Stimulated activated CD8-positive, alpha-beta memory T cell treated with anti-CD3 and anti-CD28 coated beads, Interleukin-7, amount 100 ng/mL, for 48 hours (primary cell): Measurements from ENCODE around the gene CEP112.
"Not testable (repeated sequence)": the region's sequence is repeated elsewhere in the genome, so short reads cannot be mapped to it uniquely, and the experiment has no call there.

Experiments used
- DNase-seq, 2 donors: peaks; one replicate each; pipeline ENCODE4 v3.0.0-alpha.2; 2020; ENCODE audit warnings: low read depth in 1 of 2; ENCODE audit errors: extremely low read depth in 1 of 2

CEP112 gene

GRCh38 chr17:65797101-65797500 lies 394.8 kb downstream of the CEP112 start:
- DNase-seq, result no peak

GRCh38 chr17:65794572-65794971 lies 397.4 kb downstream of the CEP112 start:
- no peak for DNase-seq

GRCh38 chr17:65790241-65790640 lies 401.7 kb downstream of the CEP112 start:
- DNase-seq, result no peak

GRCh38 chr17:65787503-65787902 lies 404.4 kb downstream of the CEP112 start:
- DNase-seq, result no peak

DNA sequence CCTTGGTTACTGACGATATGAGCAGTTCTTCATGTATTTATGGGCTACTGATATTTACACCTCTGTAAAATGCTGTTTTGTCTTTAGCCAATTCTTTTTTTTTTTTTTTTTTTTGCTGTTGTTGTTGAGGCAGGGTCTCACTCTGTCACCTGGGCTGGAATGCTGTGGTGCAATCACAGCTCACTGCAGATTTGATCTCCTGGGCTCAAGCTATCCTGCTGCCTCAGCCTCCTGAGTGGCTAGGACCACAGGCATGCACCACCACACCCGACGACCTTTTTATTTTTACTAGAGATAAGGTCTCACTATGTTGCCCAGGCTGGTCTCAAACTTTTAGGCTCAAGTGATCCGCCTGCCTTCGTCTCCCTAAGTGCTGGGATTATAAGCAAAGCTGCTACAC lies 405.5 kb downstream of the CEP112 start:
- no peak for DNase-seq

GRCh38 chr17:65785109-65785508 lies 406.8 kb downstream of the CEP112 start:
- DNase-seq, result no peak

- no peak for DNase-seq
Measured at GRCh38 chr17:65783845-65784334, 408.0 kb downstream of the CEP112 start.

DNA sequence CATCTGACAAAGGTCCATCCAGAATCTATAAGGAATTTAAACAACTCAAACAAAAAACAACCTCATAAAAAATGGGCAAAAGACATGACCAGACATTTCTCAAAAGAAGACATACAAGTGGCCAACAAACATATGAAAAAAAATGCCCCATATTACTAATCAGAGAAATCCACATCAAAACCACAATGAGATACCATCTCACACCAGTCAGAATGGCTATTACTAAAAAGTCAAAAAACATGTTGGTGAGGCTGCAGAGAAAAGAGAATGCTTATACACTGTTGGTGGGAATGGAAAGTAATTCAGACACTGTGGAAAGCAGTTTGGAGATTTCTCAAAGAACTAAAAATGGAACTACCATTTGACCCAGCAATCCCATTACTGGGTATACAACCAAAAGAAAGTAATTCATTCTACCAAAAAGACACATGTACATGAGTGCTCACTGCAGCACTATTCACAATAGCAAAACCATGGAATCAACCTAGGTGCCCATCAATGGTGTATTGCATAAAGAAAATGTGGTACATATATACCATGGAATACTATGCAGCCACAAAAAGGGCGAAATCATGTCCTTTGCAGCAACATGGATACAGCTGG lies 409.7 kb downstream of the CEP112 start:
- not testable (repeated sequence) for DNase-seq

DNA sequence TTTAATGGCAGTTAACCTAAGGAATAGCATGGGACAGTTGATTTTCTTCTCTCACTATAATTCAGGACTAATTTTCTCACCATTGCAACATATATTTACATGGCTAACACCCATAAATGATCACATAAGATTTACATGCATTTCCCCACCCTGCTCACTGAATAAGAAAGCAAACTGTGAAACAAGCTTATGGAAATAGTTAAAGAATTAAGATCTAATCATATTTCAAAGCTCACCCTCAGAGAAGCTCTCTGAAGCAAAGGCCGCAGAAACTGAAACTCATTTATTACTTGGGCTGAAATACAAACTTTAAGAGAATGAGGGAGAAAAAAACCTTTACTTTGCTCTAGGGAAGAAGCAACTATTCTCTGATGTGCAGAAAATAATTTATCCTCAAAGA lies 411.8 kb downstream of the CEP112 start:
- DNase-seq, result no peak

DNA sequence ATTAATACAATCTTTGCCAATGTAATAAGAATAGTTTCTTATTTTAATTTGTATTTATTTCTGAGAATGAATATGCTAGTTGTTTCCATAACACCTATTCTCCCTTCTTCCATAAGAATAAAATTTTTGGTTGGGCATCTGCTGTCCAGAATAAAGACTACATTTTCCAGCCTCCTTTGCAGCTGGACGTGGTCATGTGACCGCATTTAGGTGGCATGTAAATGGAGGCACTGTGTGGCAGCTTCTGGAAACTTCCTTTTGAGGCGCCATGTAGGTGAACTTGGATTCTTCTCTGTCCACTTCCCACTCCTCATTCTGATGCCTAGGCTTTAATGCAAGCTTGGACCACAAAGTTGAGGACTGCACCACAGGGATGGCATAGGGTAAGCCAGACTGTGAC lies 415.0 kb downstream of the CEP112 start:
- no peak for DNase-seq

- no peak for DNase-seq
Measured at GRCh38 chr17:65774787-65775186, 417.1 kb downstream of the CEP112 start.

- no peak for DNase-seq
Measured at GRCh38 chr17:65772989-65773388, 418.9 kb downstream of the CEP112 start.

DNA sequence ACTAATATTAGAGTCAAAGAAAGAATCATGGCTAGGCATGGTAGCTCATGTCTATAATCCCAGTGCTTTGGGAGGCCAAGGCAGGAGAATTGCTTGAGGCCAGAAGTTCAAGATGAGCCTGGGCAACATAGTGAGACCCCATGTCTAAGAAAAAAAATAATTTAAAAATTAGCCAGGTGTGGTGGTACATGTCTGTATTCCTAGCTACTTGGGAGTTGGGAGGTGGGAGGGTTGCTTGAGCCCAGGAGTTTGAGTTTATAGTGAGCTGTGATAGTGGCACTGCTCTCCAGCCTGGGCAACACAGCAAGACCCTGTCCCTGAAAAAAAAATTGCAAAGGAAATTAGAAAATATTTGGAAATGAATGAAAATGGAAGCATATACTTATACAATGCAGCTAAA lies 420.2 kb downstream of the CEP112 start:
- no peak for DNase-seq

DNA sequence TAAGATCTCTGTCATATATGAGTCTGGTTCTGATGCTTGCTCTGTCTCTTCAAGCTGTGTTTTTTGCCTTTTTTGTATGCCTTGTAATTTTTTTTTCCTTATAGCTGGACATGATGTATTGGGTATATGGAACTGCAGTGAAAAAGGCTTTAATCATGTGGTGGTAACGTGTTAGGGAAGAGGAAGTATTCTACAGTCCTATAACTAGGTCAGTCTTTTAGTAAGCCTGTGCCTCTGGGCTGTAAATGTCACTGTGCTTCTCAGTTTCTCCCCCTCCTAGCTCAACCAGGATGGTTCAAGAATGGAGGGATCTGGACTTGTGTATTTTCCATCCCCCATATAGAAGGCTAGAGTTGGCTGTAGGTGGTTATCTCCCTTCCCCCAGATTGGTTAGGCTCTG lies 428.1 kb downstream of the CEP112 start:
- no peak for DNase-seq

DNA sequence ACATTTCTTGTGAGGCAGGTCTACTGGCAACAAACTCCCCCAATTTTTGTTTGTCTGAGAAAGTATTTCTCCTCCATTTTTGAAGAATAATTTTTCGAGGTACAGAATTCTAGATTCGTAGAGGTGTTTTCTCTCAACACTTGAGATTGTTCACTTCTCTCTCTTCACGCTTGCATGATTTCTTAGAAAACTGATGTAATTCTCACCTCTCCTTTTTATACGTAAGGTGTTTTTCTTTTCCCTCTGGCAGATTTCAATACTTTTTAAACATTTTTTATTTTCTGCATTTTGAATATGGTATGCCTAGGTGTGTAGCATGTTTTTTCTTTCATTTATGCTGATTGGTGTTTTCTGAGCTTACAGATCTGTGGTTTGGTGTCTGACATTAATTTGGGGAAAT lies 429.0 kb downstream of the CEP112 start:
- no peak for DNase-seq

DNA sequence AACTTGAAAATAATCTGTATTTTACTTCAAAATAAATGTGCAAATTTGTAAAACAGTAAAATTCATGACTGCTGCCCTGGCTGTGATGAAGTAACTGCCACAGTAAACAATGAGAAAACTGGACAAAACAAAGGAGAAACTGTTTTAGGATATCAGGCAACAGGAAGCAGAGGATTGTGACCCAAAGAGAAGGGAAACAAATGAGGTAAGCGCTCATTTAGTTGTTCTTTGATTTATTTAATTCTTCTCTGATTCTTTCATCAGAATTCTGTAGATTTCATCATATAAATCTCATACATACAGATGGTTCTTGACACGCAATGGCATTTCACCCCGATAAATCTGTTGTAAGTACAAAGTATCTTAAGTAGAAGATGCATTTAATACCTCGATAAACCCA lies 432.4 kb downstream of the CEP112 start:
- DNase-seq, result no peak

DNA sequence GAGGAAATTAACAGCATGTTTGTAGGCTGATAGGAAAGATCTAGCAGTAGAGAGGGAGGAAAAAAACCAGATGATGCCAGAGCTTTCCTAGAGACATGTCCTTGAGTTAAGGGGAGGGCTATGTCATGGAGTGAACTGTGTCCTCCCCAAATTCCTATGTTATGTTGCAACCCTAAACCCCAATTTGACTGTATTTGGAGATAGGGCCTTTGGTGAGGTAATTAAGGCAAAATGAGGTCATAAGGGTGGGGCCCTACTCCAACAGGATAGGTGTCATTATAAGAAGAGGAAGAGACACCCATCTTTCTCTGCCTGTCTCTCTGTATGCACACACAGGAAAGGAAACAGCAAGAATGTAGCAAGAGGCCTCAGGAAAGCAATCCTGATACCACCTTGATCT lies 435.2 kb downstream of the CEP112 start:
- no peak for DNase-seq

GRCh38 chr17:65755799-65756198 lies 436.1 kb downstream of the CEP112 start:
- DNase-seq, result no peak

- DNase-seq, result no peak
Measured at GRCh38 chr17:65754630-65755029, 437.3 kb downstream of the CEP112 start.

GRCh38 chr17:65754081-65754480 lies 437.9 kb downstream of the CEP112 start:
- DNase-seq, result no peak

GRCh38 chr17:65753348-65753747 lies 438.6 kb downstream of the CEP112 start:
- DNase-seq, result no peak

DNA sequence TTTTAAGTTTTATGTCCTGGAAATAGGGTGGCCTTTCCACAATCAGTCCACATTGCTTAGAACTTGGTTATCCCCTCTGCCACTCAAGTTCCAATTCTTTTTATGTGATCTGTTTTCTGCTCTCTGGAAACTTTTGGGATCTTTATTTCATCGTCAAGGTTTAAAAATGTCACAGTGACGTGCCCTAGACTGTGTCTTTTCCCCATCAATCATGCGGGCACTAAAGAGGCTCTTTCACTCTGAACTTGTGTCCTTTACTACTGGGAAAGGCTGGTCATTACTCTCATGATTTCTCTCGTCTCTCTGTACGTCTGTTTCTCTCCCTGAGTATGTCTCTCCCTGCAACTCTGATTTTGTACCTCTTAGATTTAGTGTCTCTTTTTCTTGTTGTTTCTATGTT lies 440.7 kb downstream of the CEP112 start:
- no peak for DNase-seq

DNA sequence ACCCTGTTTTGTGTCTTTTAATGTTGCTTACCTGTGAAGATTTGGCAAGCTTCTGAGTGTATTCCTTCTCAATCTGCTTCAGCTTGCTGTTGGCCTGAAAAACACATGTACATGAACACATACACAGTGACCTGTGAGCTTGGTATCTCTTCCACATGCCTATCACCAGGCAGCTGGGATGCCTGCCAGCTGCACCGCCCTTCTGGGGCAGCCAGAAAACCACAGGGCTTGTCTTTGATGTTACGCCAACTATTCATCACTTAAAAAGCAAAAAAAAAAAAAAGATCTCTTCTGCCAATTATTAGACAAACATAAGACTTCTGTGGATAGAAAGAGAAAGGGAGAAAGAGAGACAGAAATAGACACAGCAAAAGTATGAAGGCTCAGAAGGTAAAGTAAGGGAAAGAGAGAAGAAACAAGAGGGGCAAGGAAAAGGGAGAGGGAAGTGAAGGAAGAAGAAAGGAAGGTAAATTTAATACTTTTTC lies 441.3 kb downstream of the CEP112 start:
- DNase-seq, result no peak
